Smooth muscle cell (in vitro differentiated cells): ENCODE measurements around the gene FES. TPM values are rescaled to one million over a fixed set of nuclear protein-coding genes. Genes with fewer than 3 reads are reported as not detected.

ENCODE experiments used
- DNase-seq: peaks from one replicate; lab custom pipeline; 2025; ENCODE audit not compliant: unreplicated experiment; lab: John Stamatoyannopoulos, UW
- H2AFZ ChIP-seq: fragments of 200-600 bp; sonication (generic); 2 replicates; pipeline ENCODE4 v1.6.0; 2016; ENCODE audit warnings: antibody characterized with exemption, low read depth, mild to moderate bottlenecking
- H3F3A ChIP-seq: fragments of 200-600 bp; sonication (generic); 2 replicates; pipeline ENCODE4 v1.6.0; 2017; ENCODE audit warnings: antibody characterized with exemption, low read depth
- H3K27ac ChIP-seq: fragments of 200-600 bp; sonication (generic); 2 replicates; pipeline ENCODE4 v1.5.1; 2016; ENCODE audit warnings: low read depth, mild to moderate bottlenecking
- H3K27me3 ChIP-seq: fragments of 200-600 bp; sonication (generic); 2 replicates; pipeline ENCODE4 v1.6.1; 2016; ENCODE audit warnings: low read depth, mild to moderate bottlenecking
- H3K36me3 ChIP-seq: fragments of 200-600 bp; sonication (generic); 2 replicates; pipeline ENCODE4 v1.5.1; 2016; ENCODE audit warnings: low read depth
- H3K4me1 ChIP-seq: fragments of 200-600 bp; sonication (generic); 2 replicates; pipeline ENCODE4 v1.5.1; 2016; ENCODE audit warnings: low read depth
- H3K4me2 ChIP-seq: fragments of 200-600 bp; sonication (generic); 2 replicates; pipeline ENCODE4 v1.6.0; 2016; ENCODE audit warnings: mild to moderate bottlenecking
- H3K4me3 ChIP-seq: fragments of 200-600 bp; sonication (generic); 2 replicates; pipeline ENCODE4 v1.5.1; 2016; ENCODE audit warnings: mild to moderate bottlenecking
- H3K79me2 ChIP-seq: fragments of 200-600 bp; sonication (generic); 2 replicates; pipeline ENCODE4 v1.6.0; 2016; ENCODE audit warnings: low read depth, mild to moderate bottlenecking
- H3K9ac ChIP-seq: fragments of 200-600 bp; sonication (generic); 2 replicates; pipeline ENCODE4 v1.6.0; 2016; ENCODE audit warnings: low read depth
- H3K9me3 ChIP-seq: fragments of 200-600 bp; sonication (generic); replicated peaks from 2 replicates; pipeline ENCODE4 v1.5.1; 2016; ENCODE audit warnings: low read depth
- H4K20me1 ChIP-seq: fragments of 200-600 bp; sonication (generic); 2 replicates; pipeline ENCODE4 v1.6.0; 2016; ENCODE audit warnings: low read depth
- WGBS: methylation state at CpG from one replicate; pipeline ENCODE4 v1.1.7; 2016; ENCODE audit warnings: low lambda C conversion rate; 5-methylcytosine and 5-hydroxymethylcytosine counted together
- polyA plus RNA-seq: library from polyadenylated mRNA; unstranded; fragments of >200 nt; fragmentation: Nextera tagmentation; extraction: Ambion mirVana; gene quantifications from 2 replicates; pipeline ENCODE4 v1.2.1, GENCODE V29; 2016
- total RNA-seq: library from RNA; depleted of rRNA; stranded (reverse); fragments of >200 nt; gene quantifications from 2 replicates; pipeline ENCODE4 v1.2.3, GENCODE V29; 2014
- TF ChIP-seq, protein P1 (sequence below): fragments of 200-600 bp; sonication (generic); IDR thresholded peaks from 2 replicates; pipeline ENCODE4 v1.5.1; 2017; ENCODE audit warnings: borderline replicate concordance, mild to moderate bottlenecking, antibody characterized with exemption; ENCODE audit not compliant: insufficient read depth, poor library complexity, severe bottlenecking

FES gene
- total and polyA plus RNA-seq, 2 experiments from 2014 or later = 4.9 to 6.2 TPM

DNA sequence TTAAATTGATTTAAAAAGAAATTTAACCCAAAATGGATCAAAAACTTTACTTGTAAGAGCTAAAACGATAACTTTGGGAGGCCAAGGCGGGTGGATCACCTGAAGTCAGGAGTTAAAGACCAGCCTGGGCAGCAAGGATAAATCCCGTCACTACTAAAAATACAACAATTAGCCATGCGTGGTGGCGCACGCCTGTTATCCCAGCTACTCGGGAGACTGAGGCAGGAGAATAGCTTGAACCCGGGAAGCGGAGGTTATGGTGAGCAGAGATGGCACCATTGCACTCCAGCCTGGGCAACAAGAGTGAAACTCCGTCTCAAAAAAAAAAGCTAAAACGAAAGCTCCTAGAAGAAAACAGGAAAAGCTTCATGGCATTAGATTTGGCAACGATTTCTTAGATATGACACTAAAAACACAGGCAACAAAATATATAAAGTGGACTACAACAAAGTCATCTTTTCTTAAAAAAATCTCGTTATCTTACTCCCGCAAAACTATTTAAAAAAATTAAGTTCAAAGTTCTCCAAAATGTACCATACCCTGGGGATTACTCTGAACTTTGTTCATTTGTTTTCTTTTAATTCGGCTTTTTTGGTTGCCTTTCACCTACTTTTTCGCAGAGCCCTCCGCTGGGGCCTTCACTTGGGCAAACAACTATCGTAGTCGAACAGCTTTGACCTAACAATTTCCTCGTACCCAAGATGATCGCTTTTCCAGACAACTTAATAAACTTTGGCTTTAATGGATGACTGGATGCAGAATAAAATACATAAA lies 45.1 kb downstream of the FES start:
- TF ChIP-seq, protein P1, sequence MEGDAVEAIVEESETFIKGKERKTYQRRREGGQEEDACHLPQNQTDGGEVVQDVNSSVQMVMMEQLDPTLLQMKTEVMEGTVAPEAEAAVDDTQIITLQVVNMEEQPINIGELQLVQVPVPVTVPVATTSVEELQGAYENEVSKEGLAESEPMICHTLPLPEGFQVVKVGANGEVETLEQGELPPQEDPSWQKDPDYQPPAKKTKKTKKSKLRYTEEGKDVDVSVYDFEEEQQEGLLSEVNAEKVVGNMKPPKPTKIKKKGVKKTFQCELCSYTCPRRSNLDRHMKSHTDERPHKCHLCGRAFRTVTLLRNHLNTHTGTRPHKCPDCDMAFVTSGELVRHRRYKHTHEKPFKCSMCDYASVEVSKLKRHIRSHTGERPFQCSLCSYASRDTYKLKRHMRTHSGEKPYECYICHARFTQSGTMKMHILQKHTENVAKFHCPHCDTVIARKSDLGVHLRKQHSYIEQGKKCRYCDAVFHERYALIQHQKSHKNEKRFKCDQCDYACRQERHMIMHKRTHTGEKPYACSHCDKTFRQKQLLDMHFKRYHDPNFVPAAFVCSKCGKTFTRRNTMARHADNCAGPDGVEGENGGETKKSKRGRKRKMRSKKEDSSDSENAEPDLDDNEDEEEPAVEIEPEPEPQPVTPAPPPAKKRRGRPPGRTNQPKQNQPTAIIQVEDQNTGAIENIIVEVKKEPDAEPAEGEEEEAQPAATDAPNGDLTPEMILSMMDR = no peak
- no peaks in the 10 kb centered on the region for H4K20me1 ChIP-seq
- H3K4me1 ChIP-seq = no peaks in the 10 kb centered on the region
- no peak overlapping the region for H3K4me3 ChIP-seq
- DNase-seq = no peak
- H3K36me3 ChIP-seq = no peaks in the 10 kb centered on the region
- H3K27me3 ChIP-seq = no peaks in the 10 kb centered on the region
- 97% methylated on average over 21 of the region's 21 CpGs for WGBS
- peaks cover 4% of the 10 kb centered on the region for H3F3A ChIP-seq
- H3K9ac ChIP-seq = no peak overlapping the region
- no peaks in the 10 kb centered on the region for H3K9me3 ChIP-seq
- H3K79me2 ChIP-seq = no peaks in the 10 kb centered on the region
- H3K27ac ChIP-seq = no peak overlapping the region
- H3K4me2 ChIP-seq = no peak overlapping the region
- no peak overlapping the region for H2AFZ ChIP-seq

DNA sequence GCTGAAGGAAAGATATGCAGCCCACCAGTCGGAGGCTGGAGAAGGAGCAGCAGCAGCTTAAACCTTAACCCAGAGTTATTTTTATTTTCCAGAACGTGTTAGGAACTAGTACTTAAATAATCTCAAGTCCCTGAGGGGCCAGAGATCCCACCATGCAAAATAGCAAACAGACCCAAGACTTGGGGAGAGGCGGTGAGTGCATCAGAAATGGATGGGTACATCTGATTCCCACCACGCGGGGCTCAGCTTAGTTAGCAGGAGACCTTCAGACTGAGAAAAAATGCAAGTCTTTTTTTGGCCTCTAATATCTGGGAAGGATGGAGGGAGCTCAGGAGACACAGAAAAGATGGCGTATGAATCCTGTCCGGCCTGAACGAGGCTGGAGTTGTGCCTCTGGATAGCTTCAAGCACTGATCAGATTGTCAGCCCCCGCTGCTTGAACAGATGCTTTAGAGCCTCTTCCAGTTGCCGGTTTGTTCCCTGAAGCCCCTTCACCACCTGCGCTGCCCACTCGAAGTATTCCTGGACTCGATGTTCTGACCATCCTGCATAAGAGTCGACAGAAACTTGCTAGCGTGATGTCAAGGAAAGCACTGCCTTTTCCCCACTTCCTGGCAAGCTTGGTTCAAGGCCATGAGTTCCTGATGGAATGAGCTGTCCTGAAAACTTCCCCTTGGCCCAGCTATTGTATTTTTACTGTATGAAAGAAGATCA lies 46.7 kb downstream of the FES start:
- WGBS = 92% methylated on average over 15 of the region's 15 CpGs
- Histone ChIP-seq H4K20me1 (peaks cover under 1% of the 10 kb centered on the region), H3K36me3 (no peaks in the 10 kb centered on the region), H3K4me1 (peaks cover 1% of the 10 kb centered on the region), H3K4me2 (no peak overlapping the region), H3K4me3 (no peak overlapping the region), H3K27me3 (no peaks in the 10 kb centered on the region), H3K9me3 (no peaks in the 10 kb centered on the region), H3K79me2 (peaks cover 7% of the 10 kb centered on the region), H3F3A (peaks cover 4% of the 10 kb centered on the region), H2AFZ (no peak overlapping the region), H3K27ac (no peak overlapping the region), H3K9ac (no peak overlapping the region)
- DNase-seq = no peak
- TF ChIP-seq, protein P1 = no peak

DNA sequence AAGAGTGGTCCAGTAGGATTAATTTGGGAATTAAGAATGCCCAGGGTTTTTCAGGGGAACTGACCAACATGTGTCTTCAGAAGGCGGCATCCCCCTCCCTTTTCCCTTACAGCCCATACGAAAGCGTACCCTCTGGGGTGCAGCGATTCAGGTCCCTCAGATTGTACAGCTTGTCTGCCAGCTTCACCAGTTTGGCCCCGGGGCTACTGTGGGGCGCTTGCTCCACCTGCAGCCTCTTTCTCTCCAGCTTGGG lies 47.2 kb downstream of the FES start:
- Histone ChIP-seq H3K4me3 (peak overlapping the region; percentile 90), H3K9ac (no peak overlapping the region), H3K4me2 (peak overlapping the region; percentile 99), H4K20me1 (peaks cover 5% of the 10 kb centered on the region), H3K9me3 (no peaks in the 10 kb centered on the region), H3K27me3 (no peaks in the 10 kb centered on the region), H3K79me2 (peaks cover 12% of the 10 kb centered on the region), H3K27ac (no peak overlapping the region), H3K4me1 (peaks cover 6% of the 10 kb centered on the region), H2AFZ (no peak overlapping the region), H3K36me3 (no peaks in the 10 kb centered on the region), H3F3A (peaks cover 4% of the 10 kb centered on the region)
- TF ChIP-seq, protein P1 = no peak
- no peak for DNase-seq
- 49% methylated on average over 6 of the region's 6 CpGs for WGBS
